ENCODE measurements around the gene TNKS1BP1. TPM values are rescaled to one million over a fixed set of nuclear protein-coding genes. Genes with fewer than 3 reads are reported as not detected.

TNKS1BP1 gene
- total and polyA plus RNA-seq, 4 donors, result 28.3 to 67.1 (median 47.0) TPM

DNA sequence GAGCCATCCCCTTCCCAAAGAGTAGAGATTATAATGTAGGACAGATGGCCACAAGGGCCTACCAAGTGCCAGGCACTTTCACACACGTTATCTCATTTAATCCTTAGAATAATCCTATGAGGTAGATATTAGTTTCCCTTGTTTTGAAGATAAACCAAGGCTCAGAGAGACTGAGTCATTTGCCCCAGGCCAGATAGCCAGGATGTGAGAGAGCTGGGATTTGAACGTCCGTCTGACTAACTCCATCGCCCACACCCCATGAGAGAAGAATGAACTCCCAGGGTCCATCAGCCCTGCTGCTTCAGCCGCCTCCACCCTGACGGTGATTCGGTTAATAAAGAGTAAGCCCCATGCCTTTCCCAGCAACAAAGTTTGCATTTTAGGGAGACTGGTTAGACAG lies 45.5 kb upstream of the TNKS1BP1 start:
- no peak for DNase-seq (ENCODE audit: low spot score)
- TF ChIP-seq FOXA1 (IDR thresholded peaks at IDR 0.05) (no peak), HNF4A (conservative IDR thresholded peaks at IDR 0.05) (no peak), SP1 (IDR thresholded peaks at IDR 0.05) (no peak), FOXA2 (IDR thresholded peaks at IDR 0.05) (no peak), HNF4G (IDR thresholded peaks at IDR 0.05) (no peak), RXRA (IDR thresholded peaks at IDR 0.05) (no peak), GABPA (IDR thresholded peaks at IDR 0.05 in 1 of 2, conservative IDR thresholded peaks at IDR 0.05 in 1 of 2) (no peak), TAF1 (conservative IDR thresholded peaks at IDR 0.05) (no peak), EGR1 (IDR thresholded peaks at IDR 0.05; ENCODE audit: low read depth in 2 of 2) (no peak), RAD21 (IDR thresholded peaks at IDR 0.05) (no peak), NR2F2 (IDR thresholded peaks at IDR 0.05) (no peak), JUND (IDR thresholded peaks at IDR 0.05) (no peak), YY1 (IDR thresholded peaks at IDR 0.05) (no peak)
- TF ChIP-seq, protein P1, sequence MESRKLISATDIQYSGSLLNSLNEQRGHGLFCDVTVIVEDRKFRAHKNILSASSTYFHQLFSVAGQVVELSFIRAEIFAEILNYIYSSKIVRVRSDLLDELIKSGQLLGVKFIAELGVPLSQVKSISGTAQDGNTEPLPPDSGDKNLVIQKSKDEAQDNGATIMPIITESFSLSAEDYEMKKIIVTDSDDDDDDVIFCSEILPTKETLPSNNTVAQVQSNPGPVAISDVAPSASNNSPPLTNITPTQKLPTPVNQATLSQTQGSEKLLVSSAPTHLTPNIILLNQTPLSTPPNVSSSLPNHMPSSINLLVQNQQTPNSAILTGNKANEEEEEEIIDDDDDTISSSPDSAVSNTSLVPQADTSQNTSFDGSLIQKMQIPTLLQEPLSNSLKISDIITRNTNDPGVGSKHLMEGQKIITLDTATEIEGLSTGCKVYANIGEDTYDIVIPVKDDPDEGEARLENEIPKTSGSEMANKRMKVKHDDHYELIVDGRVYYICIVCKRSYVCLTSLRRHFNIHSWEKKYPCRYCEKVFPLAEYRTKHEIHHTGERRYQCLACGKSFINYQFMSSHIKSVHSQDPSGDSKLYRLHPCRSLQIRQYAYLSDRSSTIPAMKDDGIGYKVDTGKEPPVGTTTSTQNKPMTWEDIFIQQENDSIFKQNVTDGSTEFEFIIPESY (IDR thresholded peaks at IDR 0.05), result no peak
- TF ChIP-seq, protein P2, sequence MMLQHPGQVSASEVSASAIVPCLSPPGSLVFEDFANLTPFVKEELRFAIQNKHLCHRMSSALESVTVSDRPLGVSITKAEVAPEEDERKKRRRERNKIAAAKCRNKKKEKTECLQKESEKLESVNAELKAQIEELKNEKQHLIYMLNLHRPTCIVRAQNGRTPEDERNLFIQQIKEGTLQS (IDR thresholded peaks at IDR 0.05), result no peak
- TF ChIP-seq, protein P3, sequence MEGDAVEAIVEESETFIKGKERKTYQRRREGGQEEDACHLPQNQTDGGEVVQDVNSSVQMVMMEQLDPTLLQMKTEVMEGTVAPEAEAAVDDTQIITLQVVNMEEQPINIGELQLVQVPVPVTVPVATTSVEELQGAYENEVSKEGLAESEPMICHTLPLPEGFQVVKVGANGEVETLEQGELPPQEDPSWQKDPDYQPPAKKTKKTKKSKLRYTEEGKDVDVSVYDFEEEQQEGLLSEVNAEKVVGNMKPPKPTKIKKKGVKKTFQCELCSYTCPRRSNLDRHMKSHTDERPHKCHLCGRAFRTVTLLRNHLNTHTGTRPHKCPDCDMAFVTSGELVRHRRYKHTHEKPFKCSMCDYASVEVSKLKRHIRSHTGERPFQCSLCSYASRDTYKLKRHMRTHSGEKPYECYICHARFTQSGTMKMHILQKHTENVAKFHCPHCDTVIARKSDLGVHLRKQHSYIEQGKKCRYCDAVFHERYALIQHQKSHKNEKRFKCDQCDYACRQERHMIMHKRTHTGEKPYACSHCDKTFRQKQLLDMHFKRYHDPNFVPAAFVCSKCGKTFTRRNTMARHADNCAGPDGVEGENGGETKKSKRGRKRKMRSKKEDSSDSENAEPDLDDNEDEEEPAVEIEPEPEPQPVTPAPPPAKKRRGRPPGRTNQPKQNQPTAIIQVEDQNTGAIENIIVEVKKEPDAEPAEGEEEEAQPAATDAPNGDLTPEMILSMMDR (IDR thresholded peaks at IDR 0.05; ENCODE audit: low read depth, low read length, missing input control), result no peak
- TF ChIP-seq, protein P4, sequence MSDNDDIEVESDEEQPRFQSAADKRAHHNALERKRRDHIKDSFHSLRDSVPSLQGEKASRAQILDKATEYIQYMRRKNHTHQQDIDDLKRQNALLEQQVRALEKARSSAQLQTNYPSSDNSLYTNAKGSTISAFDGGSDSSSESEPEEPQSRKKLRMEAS (IDR thresholded peaks at IDR 0.05), result no peak
- TF ChIP-seq, protein P5, sequence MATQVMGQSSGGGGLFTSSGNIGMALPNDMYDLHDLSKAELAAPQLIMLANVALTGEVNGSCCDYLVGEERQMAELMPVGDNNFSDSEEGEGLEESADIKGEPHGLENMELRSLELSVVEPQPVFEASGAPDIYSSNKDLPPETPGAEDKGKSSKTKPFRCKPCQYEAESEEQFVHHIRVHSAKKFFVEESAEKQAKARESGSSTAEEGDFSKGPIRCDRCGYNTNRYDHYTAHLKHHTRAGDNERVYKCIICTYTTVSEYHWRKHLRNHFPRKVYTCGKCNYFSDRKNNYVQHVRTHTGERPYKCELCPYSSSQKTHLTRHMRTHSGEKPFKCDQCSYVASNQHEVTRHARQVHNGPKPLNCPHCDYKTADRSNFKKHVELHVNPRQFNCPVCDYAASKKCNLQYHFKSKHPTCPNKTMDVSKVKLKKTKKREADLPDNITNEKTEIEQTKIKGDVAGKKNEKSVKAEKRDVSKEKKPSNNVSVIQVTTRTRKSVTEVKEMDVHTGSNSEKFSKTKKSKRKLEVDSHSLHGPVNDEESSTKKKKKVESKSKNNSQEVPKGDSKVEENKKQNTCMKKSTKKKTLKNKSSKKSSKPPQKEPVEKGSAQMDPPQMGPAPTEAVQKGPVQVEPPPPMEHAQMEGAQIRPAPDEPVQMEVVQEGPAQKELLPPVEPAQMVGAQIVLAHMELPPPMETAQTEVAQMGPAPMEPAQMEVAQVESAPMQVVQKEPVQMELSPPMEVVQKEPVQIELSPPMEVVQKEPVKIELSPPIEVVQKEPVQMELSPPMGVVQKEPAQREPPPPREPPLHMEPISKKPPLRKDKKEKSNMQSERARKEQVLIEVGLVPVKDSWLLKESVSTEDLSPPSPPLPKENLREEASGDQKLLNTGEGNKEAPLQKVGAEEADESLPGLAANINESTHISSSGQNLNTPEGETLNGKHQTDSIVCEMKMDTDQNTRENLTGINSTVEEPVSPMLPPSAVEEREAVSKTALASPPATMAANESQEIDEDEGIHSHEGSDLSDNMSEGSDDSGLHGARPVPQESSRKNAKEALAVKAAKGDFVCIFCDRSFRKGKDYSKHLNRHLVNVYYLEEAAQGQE (IDR thresholded peaks at IDR 0.05), result no peak

More for the DNA sequence above, 45.5 kb upstream of the TNKS1BP1 start:
- no peaks in the 10 kb centered on the region for H3K4me1 ChIP-seq (ENCODE audit: control insufficient read depth in 4 of 4, insufficient read depth in 4 of 4, low read length in 3 of 4)
- H3K27me3 ChIP-seq (ENCODE audit: control insufficient read depth in 4 of 4, insufficient read depth in 4 of 4, low read length in 3 of 4), result no peaks in the 10 kb centered on the region
- H3K36me3 ChIP-seq (ENCODE audit: control insufficient read depth in 4 of 4, insufficient read depth in 3 of 4, low read depth in 1 of 4, low read length in 3 of 4), result no peaks in the 10 kb centered on the region
- WGBS, result 95% methylated on average over 7 of the region's 7 CpGs
- H3K27ac ChIP-seq (ENCODE audit: low read depth in 1 of 2, low read length in 2 of 2), result no peak overlapping the region
- no peak overlapping the region for H3K4me3 ChIP-seq (ENCODE audit: low read depth in 1 of 3, low read length in 3 of 3)
- no peak overlapping the region for H3K9ac ChIP-seq (ENCODE audit: low read depth in 1 of 2, low read length in 2 of 2)
- no peaks in the 10 kb centered on the region for H3K9me3 ChIP-seq (ENCODE audit: control insufficient read depth in 4 of 4, low read length in 3 of 4)

Measured in liver (tissue), 9 donors.